Measurements from ENCODE around the gene LRP1B.

Gene LRP1B

DNA sequence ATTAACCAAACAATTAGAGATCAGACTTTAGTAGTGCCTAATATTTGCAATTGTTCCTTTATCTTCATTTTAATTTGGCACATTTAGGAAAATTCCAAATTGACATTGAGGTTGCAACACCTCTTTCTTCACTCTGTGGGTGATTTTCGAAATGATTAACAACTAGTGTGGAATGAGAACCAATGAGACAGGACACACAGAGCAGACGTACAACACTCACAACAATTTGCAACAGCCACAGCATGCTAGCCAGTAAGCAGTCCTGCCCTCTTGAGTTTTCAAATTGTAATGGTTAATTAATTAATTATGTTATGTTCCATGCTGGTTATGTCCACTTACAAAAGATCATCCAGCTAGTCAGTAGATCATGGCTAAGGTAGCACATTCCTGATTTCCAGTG is 339.3 kb downstream of the LRP1B start:
- DNase-seq (ENCODE audit: low spot score) (no peak), FAIRE-seq (no peak)

DNA sequence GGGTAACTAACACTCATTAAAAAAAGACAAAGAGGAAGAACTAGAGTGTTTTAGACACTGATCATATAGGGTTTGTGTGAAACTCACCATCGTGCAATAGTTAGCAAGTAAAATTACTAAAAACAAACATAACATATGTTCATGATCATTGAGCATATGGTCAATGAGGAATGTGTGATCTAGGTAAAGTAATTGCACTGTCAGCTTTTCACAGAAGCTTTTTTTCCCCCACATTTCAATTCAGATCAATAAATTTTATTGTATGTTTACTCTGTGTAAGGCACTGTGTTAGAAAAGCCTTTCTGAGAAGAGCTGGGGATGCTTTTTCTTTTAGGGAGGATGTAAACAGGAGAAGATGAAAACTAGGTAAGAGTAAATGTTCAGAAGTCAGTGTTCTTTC is 348.2 kb downstream of the LRP1B start:
- FAIRE-seq (no peak), DNase-seq (ENCODE audit: low spot score) (no peak)

DNA sequence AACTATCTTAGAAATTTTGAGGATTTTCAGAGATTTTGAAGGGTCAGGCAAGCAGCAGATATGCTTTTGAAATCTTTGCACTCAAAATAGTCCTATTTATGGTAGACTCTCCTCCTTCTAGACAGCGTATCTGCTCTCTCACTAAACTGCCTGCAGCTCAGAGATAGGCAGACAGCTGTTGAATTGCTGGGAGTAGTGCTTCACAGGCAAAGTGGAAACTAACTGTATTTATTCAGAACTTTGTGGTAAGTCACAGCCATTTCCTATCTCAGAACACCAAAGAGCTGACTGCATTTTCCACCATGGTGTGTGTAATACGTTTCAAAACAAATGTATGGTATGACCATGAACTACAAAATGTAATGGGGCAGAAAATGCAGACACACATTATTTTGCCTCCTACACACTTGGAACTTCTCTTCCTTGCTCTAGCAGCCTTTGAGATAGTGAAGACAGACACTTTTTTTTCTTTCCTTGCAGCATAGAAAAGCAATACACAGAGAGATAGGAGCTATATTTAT is 352.4 kb downstream of the LRP1B start:
- FAIRE-seq: no peak
- no peak for DNase-seq (ENCODE audit: low spot score)

DNA sequence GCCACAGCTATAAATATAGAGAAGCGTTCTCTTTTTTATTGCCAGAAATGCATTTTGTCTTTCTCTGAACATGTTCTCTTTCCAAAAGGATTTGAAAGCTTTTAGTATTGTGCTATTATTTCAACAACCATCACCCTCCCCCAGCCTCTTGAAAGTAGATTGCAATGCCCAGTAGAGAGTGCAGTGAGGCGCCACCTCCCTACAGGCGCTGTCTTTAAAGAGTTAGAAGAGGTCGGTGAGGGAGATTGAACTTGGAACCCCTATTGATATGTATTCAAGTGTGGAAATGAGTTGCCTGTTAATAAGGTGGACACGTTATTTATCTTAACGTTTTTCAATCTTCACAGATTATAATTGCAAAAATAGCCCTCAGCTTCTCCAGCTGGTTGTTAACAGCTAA is 360.3 kb downstream of the LRP1B start:
- DNase-seq (ENCODE audit: low spot score): no peak
- FAIRE-seq: no peak

DNA sequence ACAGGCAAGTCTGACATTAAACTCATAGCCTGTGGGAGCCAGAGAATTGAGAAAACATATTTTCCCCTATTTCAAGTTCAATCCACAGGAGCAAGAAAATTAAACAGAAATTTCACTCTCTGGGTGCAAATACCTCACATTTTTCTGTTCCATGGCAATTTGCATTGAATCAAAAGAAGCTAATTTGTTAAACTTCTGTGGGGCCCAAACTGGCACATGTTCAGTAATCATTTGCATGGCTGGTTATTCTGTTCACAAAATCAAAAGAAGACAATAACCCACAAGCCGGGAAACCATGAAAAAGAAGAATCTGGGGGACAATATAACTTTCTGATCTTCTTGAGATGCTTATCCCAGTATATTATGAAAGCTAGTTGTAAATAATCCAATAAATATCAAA is 363.1 kb downstream of the LRP1B start:
- FAIRE-seq (no peak), DNase-seq (ENCODE audit: low spot score) (no peak)

DNA sequence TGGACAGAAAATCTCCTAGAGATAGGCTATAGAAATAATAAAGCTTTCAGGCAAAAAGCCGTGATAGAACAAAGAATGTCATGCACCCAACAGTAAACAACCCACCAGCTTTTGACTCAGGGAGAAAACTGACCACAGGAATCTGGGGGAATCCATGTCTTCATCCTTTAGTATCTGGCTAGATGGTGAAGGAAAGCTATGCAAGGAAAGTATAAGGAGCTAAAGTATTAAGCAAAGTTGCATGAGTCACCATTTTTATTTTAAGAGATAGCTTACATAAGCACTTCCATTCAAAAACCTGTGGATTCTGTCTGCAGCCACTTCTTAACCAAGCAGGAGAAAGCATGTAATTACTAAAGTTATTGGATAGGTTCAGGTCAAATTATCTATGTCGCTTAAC is 363.8 kb downstream of the LRP1B start:
- peak; percentile 50 for DNase-seq (ENCODE audit: low spot score)
- FAIRE-seq: no peak

DNA sequence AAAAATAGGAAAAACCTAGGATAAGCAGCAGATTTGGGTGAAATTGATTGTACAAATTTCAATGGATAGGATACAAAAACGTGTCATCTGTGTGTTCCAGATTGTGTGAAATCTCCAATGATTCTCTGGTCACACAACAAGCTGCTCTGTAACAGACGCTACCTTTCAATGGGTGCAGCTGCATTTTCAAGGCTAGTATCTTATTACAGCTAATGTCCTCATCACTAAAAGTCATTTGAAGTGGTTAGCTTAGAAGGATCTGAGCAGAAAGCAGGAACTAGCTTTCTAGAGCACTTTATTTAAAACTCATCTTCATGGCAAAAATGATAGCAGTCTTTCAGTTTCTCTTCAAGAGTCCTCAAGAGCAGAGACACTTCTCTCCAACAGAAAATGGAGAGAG is 364.6 kb downstream of the LRP1B start:
- no peak for FAIRE-seq
- DNase-seq (ENCODE audit: low spot score): no peak

DNA sequence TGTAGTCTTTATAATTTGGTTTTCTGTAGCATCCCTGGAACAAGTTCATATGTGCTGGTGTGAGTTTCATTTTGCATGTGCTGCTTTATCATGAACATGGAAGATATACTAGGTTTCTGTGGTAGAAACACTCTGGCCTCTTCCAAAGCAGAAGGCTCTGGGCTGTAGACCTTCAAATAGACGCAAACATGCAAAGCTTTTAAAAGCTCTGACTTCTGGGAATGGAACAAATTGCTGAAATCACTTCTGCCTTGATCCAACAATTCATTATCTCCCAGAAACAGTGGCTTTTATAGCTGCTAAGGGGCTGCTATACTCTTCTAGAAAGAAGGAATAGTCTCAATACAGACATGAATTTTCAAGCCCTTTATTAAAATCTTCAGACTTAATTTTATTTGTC is 382.2 kb downstream of the LRP1B start:
- no peak for DNase-seq (ENCODE audit: low spot score)
- FAIRE-seq: no peak

DNA sequence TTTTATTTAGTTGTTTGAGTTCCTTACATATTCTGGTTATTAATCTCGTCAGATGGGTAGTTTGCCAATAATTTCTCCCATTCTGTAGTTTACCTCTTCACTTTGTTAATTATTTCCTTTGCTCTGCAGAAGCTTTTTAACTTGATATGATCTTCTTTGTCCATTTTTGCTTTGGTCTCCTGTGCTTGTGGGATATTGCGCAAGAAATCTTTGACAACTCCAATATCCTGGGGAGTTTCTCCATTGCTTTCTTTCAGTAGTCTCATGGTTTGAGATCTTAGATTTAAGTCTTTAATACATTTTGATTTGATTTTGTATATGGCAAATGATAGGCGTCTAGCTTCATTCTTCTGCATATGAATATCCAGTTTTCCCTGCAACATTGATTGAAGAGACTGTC is 389.2 kb downstream of the LRP1B start:
- no peak for FAIRE-seq
- DNase-seq (ENCODE audit: low spot score): no peak

DNA sequence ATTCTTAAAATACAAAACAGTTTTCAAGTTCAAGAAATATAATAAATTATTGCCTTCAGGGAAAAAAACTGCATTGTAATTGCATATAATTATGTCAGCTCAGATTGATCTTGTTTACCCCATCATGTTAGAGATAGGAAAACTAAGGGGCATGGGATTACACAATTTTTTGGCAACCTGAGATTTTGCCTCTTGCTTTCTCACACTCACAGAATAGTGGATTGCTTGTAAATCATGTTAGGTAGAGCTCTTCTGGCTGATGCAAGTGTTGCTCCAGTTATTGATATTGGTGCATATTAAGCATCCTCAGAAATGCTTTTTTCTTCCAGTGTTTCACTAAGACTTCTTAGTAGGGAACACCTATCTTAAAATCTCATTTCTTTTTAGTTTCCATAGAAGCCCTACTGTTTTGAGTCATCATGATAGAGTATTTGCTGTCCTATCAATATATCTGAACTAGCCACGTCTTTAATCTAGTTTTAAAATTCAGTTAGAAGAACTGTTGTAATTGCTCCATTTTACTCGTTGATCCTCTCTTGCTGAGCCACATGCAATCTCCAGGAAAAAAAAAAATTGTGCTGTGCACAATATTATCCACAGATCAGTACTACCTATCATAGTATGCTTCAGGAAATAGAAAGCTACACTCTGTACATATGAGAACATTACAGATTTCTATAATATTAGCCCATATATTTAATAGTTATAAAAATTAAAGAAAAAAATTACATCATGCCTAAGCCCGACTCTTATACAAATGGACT is 393.1 kb downstream of the LRP1B start:
- no peak for DNase-seq (ENCODE audit: low spot score)
- no peak for FAIRE-seq

DNA sequence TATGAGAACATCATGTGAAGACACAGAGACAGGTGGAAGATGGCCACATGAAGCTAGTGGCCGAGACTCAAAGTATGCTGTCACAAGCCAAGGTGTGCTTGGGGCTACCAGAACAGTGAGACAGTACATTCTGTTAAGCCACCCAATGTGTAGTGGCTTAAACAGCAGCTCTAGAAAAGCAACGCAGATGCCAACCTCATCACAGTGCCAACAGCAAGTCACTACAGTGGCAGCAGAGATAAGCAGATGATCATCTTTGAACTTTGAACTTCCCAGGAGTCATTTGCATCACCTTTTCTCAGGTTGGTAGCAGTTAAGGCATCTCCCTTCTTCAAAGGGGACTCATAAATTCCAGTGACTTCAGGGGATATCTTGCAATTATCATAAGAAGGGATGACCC is 394.4 kb downstream of the LRP1B start:
- FAIRE-seq (no peak), DNase-seq (ENCODE audit: low spot score) (no peak)

DNA sequence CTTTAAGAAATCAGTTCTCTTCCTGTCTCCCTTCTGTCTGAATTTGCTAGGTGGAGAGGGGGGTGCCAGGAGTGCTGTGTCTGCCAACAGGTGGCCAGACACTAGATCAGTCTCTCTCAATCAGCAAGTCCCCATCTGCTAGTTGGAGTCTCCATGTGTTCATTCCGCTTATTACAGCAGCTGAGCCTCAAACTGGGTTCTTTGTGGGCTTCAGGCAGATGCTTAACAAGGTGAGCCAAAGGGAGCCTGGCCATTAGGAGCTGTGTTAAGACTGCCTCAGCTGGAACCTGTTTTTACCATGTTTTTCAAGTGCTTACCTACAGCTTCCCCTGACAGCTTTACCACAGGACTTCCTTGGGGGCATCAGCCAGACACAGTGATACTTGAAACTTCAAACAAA is 401.9 kb downstream of the LRP1B start:
- DNase-seq (ENCODE audit: low spot score) (no peak), FAIRE-seq (no peak)

DNA sequence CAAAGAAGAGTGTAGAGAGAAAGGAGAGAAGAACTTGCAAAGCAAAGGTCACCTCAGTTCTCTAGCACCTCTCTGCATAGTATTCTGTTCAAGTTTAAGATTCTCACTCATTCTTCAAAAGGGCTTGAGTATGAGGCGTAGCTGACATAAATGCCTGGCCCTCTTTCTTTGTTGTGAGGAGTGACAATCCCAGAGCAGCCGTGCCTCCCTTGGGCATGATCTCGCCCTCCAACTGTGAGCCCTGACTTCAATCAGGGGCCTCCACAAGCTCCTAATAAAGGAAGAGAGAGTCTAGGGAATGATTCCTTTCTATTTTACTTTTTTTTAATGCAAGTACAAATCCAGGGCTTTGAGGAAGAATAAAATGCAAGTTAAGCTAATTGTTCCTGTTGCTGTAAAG is 402.7 kb downstream of the LRP1B start:
- FAIRE-seq: no peak
- DNase-seq (ENCODE audit: low spot score): no peak

DNA sequence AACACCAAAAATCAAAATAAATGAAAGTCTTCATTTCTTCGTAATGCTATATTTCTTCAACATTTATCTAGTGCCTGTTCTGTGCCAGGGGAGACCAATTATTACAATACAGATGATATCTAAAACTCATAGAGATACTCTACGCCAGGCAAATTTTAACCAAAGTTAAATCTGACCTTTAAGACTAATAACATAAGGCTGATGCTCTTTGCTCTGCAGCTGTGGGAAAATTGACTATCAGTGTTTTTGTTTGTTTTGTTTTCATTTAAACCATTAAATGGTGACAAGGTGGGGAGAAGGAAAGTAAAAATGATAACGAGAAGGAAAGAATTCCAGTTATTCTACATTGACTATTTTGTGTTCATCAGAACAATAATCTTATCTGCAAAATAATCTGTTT is 406.4 kb downstream of the LRP1B start:
- FAIRE-seq: no peak
- no peak for DNase-seq (ENCODE audit: low spot score)

DNA sequence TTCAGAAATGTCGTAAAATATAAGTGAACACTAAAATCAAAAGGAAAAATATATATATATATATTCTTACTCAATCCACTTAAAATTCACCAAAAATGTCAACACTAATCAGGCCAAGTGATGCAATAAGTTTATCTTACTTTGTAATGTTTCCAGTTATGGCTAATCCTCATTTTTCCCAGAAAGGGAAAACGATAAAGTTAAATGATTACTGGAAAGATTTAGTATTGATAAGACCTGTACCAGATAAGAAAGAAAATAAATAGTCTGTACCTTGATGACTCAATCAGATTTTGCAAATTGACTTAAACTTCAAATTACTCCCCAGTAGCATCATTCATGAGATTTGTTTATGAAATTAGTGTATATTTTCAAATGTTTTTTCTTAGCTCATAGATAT is 407.0 kb downstream of the LRP1B start:
- FAIRE-seq (no peak), DNase-seq (ENCODE audit: low spot score) (no peak)

DNA sequence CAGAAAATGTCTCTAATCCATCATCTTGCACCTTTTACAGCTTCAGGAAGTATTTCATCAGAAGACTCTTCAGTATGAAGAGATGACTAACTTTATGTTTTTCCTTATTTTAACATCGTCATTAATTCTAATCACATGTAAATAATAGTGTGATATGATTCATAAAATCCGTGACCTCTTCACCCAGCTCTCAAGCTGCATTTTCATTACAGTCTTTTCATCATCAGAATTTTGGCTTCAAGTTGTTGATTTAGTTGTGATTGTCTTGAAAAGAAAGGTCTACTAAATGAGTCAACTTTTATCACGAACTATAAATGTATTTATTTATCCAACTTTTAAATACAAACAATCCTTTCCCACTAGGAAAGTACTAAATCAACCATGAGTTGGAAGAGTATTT is 410.3 kb downstream of the LRP1B start:
- DNase-seq (ENCODE audit: low spot score) (no peak), FAIRE-seq (no peak)

DNA sequence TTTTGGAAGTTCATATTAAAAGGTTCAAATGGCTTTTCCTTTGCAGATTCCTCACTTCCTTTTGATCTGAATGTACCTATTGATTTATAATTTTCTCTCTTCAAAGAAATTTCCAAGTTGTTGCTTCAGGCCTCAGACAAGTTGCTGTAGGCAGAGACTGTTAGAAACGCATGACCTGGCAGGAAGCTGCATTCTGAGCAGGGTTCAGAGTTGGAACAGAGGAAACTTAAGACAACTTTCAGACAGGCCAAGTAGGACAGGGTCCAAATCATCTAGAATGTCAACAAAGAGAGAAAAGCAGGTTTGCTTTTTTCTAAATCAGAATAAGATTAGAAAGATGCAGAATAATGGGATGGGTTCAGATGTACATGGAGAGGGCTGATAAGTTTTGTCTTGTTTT is 416.3 kb downstream of the LRP1B start:
- no peak for FAIRE-seq
- no peak for DNase-seq (ENCODE audit: low spot score)

DNA sequence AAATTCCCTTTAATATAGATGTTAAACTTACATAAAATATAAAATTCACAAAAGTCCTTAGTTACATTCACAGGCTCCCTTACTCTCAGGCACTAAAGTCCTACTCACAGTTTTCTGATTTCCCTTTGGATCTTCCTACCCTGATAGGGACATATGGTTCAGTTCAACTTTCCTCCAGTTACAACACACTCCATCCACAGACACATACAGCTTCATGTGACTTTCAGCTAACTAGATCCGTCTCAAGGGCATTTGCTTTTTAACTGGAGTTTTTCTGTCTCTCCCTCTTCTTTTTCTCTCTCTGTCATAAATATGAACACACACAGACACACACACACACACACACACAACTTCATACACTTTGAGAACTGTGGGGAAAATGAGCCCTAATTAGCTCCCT is 419.2 kb downstream of the LRP1B start:
- FAIRE-seq: no peak
- no peak for DNase-seq (ENCODE audit: low spot score)

DNA sequence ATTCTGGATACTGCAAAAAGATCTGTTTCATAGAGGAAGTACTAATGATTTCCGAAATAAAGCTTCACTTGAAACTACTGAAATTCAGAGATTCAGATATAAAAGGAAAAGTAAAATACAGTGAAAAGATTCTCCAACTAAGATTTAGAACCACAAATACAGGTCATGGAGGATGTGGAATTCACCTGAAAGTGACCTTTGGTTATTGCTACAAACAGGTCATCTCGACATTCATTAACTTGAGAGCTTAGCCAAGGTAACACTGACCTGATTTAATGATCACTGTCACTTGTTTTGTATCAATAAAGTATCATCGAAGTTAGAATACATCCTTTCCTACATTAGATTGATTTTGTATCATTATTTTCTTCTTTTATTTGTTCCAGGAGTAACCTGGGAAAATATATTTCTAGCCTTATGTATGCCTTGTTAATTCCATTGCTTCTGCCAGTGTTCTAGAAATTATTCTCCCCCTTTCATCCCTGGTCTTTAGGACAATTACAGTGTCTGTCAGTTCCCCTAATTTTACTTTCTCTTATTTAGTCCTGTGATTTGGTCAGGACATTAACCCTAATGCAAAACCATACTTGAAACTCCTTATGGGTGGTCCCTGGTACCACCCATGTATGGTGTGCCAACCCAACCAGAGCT is 420.1 kb downstream of the LRP1B start:
- DNase-seq (ENCODE audit: low spot score) (no peak), FAIRE-seq (no peak)

DNA sequence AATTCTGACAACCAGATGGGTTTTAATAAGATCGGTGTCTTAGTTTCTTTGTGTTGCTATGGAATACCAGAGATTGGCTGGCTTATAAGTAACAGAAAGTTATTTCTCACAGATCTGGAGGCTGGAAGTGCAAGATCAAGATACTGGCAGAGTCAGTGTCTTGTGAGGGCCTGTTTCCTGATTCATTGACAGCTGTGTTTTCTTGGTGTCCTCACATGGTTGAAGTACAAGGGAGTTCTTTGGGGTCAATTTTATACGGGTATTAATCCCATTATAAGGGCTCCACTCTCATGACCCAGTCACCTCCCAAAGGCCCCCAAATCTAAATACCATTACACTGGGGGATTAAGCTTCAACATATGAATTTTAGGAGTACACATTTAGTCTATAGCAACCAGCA is 421.1 kb downstream of the LRP1B start:
- DNase-seq (ENCODE audit: low spot score) (no peak), FAIRE-seq (no peak)

DNA sequence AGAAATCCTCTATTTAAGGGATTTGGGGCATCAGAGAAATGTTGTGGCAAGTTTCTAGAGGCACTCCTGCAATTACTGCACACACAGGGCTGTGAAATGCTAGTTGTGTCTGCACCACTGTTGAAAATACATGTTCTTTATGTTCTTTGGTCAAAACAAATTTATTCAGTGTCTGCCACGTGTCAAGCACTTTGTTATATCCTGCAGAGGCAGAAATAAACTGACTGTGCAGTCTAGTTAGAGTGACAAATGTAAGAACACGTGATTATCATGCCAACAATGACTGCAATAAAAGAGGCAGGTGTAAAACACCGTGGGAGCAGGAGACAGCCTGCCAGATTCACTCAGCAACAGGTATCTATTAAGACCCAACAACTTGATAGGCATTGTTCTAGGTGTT is 423.3 kb downstream of the LRP1B start:
- DNase-seq (ENCODE audit: low spot score) (no peak), FAIRE-seq (no peak)

DNA sequence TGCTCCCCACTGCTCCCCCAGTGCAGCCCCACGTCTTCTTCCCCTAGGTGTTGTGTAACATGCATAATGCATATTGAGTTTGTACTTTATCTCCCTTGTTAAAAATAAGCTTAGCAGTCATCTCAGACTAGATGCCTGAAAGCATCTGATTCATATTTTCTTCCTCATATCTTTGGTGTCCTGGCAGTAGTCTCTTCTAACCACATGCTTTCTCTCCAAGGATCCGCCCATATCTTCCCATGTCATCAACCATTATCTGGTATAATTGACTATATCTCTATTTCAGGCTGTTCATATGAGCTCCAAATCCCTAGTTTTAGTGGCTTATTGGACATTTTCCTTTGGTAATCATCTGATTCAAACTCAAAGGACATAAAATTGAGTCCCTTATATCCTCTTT is 426.3 kb downstream of the LRP1B start:
- DNase-seq (ENCODE audit: low spot score) (no peak), FAIRE-seq (no peak)

DNA sequence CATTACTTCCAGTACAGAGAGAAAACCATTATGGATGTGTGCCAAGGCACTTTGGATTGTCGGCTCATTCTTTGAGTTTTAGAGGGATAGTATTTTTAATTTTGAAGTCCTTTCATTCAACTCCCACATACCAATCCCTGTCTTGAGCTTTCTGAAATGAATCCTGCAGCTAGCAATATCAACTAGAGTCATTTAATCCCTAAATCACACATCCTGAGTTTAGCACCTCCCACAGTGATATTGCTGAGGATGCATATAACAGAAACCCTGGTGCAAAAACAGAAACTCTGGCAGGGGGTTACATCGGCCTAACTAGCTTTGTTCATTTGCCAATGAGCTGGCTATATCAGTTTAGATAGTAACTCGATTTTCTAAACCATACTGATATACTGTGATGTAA is 427.3 kb downstream of the LRP1B start:
- DNase-seq (ENCODE audit: low spot score) (no peak), FAIRE-seq (no peak)

All from urothelium cell line (cell line).